ENCODE results near the gene TRIM71. TPM values are rescaled to one million over a fixed set of nuclear protein-coding genes. Genes with fewer than 3 reads are reported as not detected.
"Not testable (repeated sequence)": the region's sequence is repeated elsewhere in the genome, so short reads cannot be mapped to it uniquely, and the experiment has no call there.

Gene TRIM71
- total RNA-seq, 1 donor from 2014 or later: under 0.01 TPM

- DNase-seq (ENCODE audit: low read depth in 2 of 2): no peak
Measured at GRCh38 chr3:32819551-32820348, 2.0 kb downstream of the TRIM71 start.

GRCh38 chr3:32820430-32820829, 2.6 kb downstream of the TRIM71 start:
- DNase-seq (ENCODE audit: low read depth in 2 of 2): no peak

GRCh38 chr3:32820971-32821685, 3.3 kb downstream of the TRIM71 start:
- no peak for DNase-seq (ENCODE audit: low read depth in 2 of 2)

- DNase-seq (ENCODE audit: low read depth in 2 of 2): no peak
Measured at GRCh38 chr3:32821686-32822296, 4.0 kb downstream of the TRIM71 start.

- no peak for DNase-seq (ENCODE audit: low read depth in 2 of 2)
Measured at GRCh38 chr3:32822609-32823498, 5.1 kb downstream of the TRIM71 start.

GRCh38 chr3:32823641-32824184, 5.9 kb downstream of the TRIM71 start:
- not testable (repeated sequence) for DNase-seq (ENCODE audit: low read depth in 2 of 2)

GRCh38 chr3:32825601-32826375, 8.0 kb downstream of the TRIM71 start:
- no peak for DNase-seq (ENCODE audit: low read depth in 2 of 2)

GRCh38 chr3:32831062-32831461, 13.3 kb downstream of the TRIM71 start:
- DNase-seq (ENCODE audit: low read depth in 2 of 2): no peak

- no peak for DNase-seq (ENCODE audit: low read depth in 2 of 2)
Measured at GRCh38 chr3:32831791-32832190, 14.0 kb downstream of the TRIM71 start.

- no peak for DNase-seq (ENCODE audit: low read depth in 2 of 2)
Measured at GRCh38 chr3:32832193-32832592, 14.4 kb downstream of the TRIM71 start.

- DNase-seq (ENCODE audit: low read depth in 2 of 2): no peak
Measured at GRCh38 chr3:32835049-32835371, 17.2 kb downstream of the TRIM71 start.

GRCh38 chr3:32835961-32836360, 18.2 kb downstream of the TRIM71 start:
- no peak for DNase-seq (ENCODE audit: low read depth in 2 of 2)

GRCh38 chr3:32836601-32837000, 18.8 kb downstream of the TRIM71 start:
- DNase-seq (ENCODE audit: low read depth in 2 of 2): no peak

- no peak for DNase-seq (ENCODE audit: low read depth in 2 of 2)
Measured at GRCh38 chr3:32837366-32837765, 19.6 kb downstream of the TRIM71 start.

GRCh38 chr3:32837789-32838188, 20.0 kb downstream of the TRIM71 start:
- no peak for DNase-seq (ENCODE audit: low read depth in 2 of 2)

- no peak for DNase-seq (ENCODE audit: low read depth in 2 of 2)
Measured at GRCh38 chr3:32839714-32840085, 21.9 kb downstream of the TRIM71 start.

GRCh38 chr3:32840086-32840841, 22.5 kb downstream of the TRIM71 start:
- no peak for DNase-seq (ENCODE audit: low read depth in 2 of 2)

- DNase-seq (ENCODE audit: low read depth in 2 of 2): no peak
Measured at GRCh38 chr3:32841341-32841740, 23.5 kb downstream of the TRIM71 start.

GRCh38 chr3:32841867-32842470, 24.2 kb downstream of the TRIM71 start:
- DNase-seq (ENCODE audit: low read depth in 2 of 2): no peak

Measured in dermis microvascular lymphatic vessel endothelial cell (primary cell).